Gastrocnemius medialis (tissue), 4 donors: ENCODE data around the gene TMEM214. TPM values are rescaled to one million over a fixed set of nuclear protein-coding genes. Genes with fewer than 3 reads are reported as not detected.
A peak's percentile ranks its signal among the peaks of the same experiment; 100 is the strongest.

Experiments used
- ATAC-seq, 2 donors: fragments of 150-250 bp; one replicate each; pipeline ENCODE4 v1.9.1; 2016
- DNase-seq, 2 donors: peaks; one replicate each; pipeline ENCODE4 v3.0.0-alpha.2; 2019
- H3K27ac ChIP-seq, 4 donors: fragments of 200-600 bp; sonication (generic); 1 replicate in 1 of 4; 2 replicates in 3 of 4; pipeline ENCODE4 v1.5.1; 2016 to 2018; ENCODE audit warnings: mild to moderate bottlenecking in 2 of 4, moderate library complexity in 1 of 4
- H3K27me3 ChIP-seq, 3 donors: fragments of 200-600 bp; sonication (generic) in 2 of 3; 1 replicate in 1 of 3; 2 replicates in 2 of 3; pipeline versions ENCODE4 v1.5.1 to v1.6.0; 2016 to 2019; ENCODE audit warnings: mild to moderate bottlenecking in 1 of 3, moderate library complexity in 1 of 3
- H3K36me3 ChIP-seq, 2 donors: fragments of 200-600 bp; sonication (generic) in 1 of 2; one replicate each; pipeline ENCODE4 v1.5.1; 2017 to 2018
- H3K4me1 ChIP-seq, 2 donors: fragments of 200-600 bp; sonication (generic) in 1 of 2; one replicate each; pipeline ENCODE4 v1.5.1; 2016 to 2017; ENCODE audit warnings: mild to moderate bottlenecking in 2 of 2
- H3K4me3 ChIP-seq, 4 donors: fragments of 200-600 bp; sonication (generic) in 3 of 4; 1 replicate in 1 of 4; 2 replicates in 3 of 4; pipeline ENCODE4 v1.5.1; 2016 to 2019; ENCODE audit warnings: mild to moderate bottlenecking in 2 of 4
- H3K9me3 ChIP-seq, 3 donors: fragments of 200-600 bp; sonication (generic) in 2 of 3; 1 replicate in 1 of 3; 2 replicates in 2 of 3; pipeline ENCODE4 v1.5.1; 2016 to 2019
- POLR2A ChIP-seq, 2 donors: fragments of 450-650 bp; IDR thresholded peaks; one replicate each; pipeline ENCODE4 v1.6.1; 2017; ENCODE audit warnings: antibody characterized with exemption in 2 of 2, mild to moderate bottlenecking in 2 of 2, moderate library complexity in 2 of 2
- in situ Hi-C, 4 donors: fragments of 200-750 bp; cut with MboI; loops; one replicate each; pipeline versions ENCODE4 v1.15.0 to v1.8.0; 2017; ENCODE audit warnings: low sequenced_read_pairs in 4 of 4
- intact Hi-C: fragments of 100-400 bp; cut with DNase I; formaldehyde crosslinking; loops from one replicate; pipeline ENCODE4 v1.15.1; 2023; ENCODE audit warnings: low total_unique reads
- total RNA-seq, 4 donors: library from RNA; depleted of rRNA; stranded (reverse); fragments of >200 nt; gene quantifications; one replicate each; pipeline versions ENCODE4 v1.1.0 to v1.2.3, GENCODE V29; 2016
- TF ChIP-seq, protein P1 (sequence below), 5 experiments: fragments of 450-650 bp in 3 of 5; fragments of 200-600 bp in 2 of 5; sonication (generic) in 2 of 5; IDR thresholded peaks in 4 of 5; conservative IDR thresholded peaks in 1 of 5; 1 replicate in 4 of 5; 2 replicates in 1 of 5; pipeline ENCODE4 v1.5.1; 2016 to 2019; ENCODE audit warnings: antibody characterized with exemption in 5 of 5, mild to moderate bottlenecking in 3 of 5, moderate library complexity in 3 of 5

Gene TMEM214
- total RNA-seq, 4 donors from 2014 or later = 20.0 to 37.7 (median 24.9) TPM

DNA sequence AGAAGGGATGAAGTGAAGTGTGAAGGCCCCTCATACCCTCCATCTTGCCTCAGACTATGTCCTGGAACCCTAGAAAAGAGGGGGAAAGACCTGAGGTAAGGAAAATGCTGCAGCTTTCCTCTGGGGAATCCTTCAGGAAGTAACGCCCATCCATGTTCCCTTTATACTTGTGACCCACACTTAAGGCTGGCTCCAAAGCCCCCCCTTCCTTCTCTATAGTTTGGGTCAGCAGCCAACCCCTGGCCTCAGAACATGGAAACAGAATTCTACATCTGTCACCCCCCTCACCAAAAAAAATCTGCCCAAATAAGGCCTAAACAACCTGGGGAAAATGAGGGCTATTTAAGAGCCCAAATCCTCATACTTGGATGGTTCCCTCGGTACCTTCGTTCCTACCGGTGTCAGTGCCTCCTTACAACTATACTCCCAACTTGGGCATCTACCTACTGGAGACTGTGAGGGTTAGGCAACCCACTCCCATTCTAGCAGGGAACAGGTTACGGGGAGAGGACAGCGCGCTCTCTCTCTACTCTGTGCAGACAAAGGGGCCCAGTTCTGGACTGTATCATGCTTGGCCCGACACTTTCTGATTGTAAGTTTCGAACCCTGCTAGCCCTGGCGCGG is 38.0 kb downstream of the TMEM214 start:
- Histone ChIP-seq H3K36me3 (peaks cover 0 to 28% of the 10 kb centered on the region in 2 donors), H3K4me3 (peak overlapping the region; percentile 83 to 98 (median 89)), H3K9me3 (no peaks in the 10 kb centered on the region), H3K27me3 (no peaks in the 10 kb centered on the region), H3K4me1 (peaks cover 29 to 31% of the 10 kb centered on the region in 2 donors), H3K27ac (peak overlapping the region; percentile 91 to 97 (median 92))
- peak in 1 of 2 donors; percentile 8 for ATAC-seq
- intact Hi-C loops (loop anchor here (1.0 to 5.0 kb wide), 3 partner anchors 16 to 283 kb away; partner anchors contain the start of genes CENPA and KHK), in situ Hi-C loops (no loop called here)
- DNase-seq = no peak
- TF ChIP-seq POLR2A (IDR thresholded peaks at IDR 0.05) = no peak
- TF ChIP-seq, protein P1, sequence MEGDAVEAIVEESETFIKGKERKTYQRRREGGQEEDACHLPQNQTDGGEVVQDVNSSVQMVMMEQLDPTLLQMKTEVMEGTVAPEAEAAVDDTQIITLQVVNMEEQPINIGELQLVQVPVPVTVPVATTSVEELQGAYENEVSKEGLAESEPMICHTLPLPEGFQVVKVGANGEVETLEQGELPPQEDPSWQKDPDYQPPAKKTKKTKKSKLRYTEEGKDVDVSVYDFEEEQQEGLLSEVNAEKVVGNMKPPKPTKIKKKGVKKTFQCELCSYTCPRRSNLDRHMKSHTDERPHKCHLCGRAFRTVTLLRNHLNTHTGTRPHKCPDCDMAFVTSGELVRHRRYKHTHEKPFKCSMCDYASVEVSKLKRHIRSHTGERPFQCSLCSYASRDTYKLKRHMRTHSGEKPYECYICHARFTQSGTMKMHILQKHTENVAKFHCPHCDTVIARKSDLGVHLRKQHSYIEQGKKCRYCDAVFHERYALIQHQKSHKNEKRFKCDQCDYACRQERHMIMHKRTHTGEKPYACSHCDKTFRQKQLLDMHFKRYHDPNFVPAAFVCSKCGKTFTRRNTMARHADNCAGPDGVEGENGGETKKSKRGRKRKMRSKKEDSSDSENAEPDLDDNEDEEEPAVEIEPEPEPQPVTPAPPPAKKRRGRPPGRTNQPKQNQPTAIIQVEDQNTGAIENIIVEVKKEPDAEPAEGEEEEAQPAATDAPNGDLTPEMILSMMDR (IDR thresholded peaks at IDR 0.05 in 4 of 5, conservative IDR thresholded peaks at IDR 0.05 in 1 of 5) = no peak

DNA sequence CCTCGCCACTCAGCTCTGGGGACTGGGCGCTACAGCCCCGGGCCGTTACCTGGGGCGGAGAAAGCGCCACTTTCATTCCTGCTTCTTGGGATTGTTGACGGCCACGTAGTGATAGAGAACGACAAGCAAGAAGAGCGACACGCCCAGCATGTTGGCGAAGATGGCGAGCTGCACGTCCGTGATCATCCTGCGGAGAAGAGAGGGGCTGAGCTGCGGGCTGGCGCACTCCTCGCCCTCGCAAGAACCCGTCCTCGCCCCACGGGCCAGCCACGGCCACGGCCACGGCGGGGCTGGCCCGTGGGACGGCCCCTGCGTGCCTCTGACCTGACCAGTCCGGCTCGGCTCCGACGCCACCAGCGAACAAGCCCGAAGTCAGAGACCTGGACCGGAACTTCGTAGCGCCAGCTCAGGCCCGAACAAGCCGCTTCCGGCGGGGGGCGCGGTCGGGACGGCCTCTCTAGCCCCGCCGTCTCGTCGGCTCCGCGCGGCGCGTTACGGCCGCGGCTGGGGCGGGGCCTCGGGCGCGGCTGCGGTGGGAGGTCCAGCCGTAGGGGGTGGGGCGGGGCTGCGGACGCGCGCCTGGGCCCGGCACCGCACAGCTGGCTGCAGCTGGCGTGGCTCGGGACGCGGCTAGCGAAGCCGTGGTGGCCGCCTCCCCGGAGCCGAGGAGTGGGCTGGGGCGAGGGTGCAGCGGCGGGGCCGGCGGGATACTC is 38.7 kb downstream of the TMEM214 start, which contains the start of gene OST4:
Gene OST4, minus strand, starts transcription at position 378 of the 713 bp plus-strand sequence.
- TF ChIP-seq, protein P1 (IDR thresholded peaks at IDR 0.05 in 4 of 5, conservative IDR thresholded peaks at IDR 0.05 in 1 of 5) = no peak
- peak; percentile 79 to 88 for TF ChIP-seq POLR2A (IDR thresholded peaks at IDR 0.05)
- peaks cover 29 to 31% of the 10 kb centered on the region in 2 donors for H3K4me1 ChIP-seq
- H3K9me3 ChIP-seq = no peaks in the 10 kb centered on the region
- DNase-seq (peak; percentile 90 to 91), ATAC-seq (peak; percentile 95)
- in situ Hi-C loops = no loop called here
- H3K36me3 ChIP-seq = peaks cover 0 to 28% of the 10 kb centered on the region in 2 donors
- intact Hi-C loops = loop anchor here (1.0 to 5.0 kb wide), 3 partner anchors 15 to 284 kb away; partner anchors contain the start of genes CENPA and KHK
- peak within 1 kb of the TSS; percentile 83 to 98 (median 89) for H3K4me3 ChIP-seq
- no peaks in the 10 kb centered on the region for H3K27me3 ChIP-seq
- peak within 1 kb of the TSS; percentile 91 to 97 (median 92) for H3K27ac ChIP-seq

DNA sequence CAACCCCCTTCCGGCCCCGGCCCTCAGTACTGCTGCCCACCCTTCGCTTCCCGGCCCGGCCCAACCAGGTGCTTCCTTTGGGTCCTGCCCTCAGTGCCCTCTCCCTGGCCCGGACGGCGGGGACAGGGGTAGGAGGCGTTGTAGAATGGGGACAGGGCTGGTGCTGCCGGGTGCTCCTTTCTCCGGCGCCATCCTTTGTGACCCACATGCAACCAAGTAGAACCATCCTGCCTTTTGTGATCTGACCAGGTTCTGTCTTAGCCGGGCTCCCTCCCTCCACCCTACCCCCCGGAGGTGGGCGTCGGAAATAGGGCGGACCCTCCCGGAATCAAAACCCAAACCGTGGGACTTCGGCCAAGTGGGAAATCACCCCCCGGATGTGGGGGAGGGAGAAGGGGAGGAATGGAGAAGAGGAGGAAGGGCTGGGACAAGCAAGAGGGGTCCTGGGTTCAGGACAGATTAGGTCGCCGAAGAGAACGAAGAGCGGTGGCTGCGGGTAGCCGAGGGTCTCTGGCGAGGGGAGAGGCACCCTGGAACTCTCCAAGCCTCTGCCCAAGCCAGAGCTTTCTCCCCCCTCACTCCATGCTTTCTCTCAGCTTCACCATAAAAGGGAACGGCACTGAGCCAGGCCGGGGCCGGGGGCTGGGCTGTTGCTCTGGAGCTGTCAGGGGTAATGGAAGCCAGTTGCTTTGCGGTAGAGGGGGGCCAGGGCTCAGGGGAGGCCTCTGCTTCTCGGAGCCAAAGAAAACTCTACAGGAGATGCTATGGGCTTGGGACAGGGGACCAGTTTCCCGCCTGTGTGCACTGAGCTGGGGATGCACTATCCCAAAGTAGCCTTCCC is 39.4 kb downstream of the TMEM214 start:
- intact Hi-C loops = loop anchor here (1.0 to 5.0 kb wide), 3 partner anchors 14 to 285 kb away; partner anchors contain the start of genes CENPA and KHK

DNA sequence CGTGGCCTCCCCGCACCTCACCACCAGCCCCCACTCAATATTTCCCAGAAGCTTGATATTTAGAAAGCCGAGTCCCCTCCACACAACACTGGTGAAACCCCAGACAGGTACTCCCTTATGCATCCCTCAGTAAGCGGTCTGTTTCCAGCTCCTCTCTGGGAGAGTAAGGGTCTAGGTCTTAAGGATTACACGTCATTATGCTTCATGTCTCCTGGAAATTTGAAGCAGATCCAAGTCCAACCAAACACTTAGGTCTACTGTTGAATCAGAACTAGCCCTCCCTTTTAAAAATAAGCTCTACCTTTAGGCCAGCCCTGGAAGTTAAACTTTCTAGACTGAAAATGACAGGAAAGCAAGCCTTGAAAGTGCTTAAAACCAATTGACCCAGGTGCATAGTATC is 40.2 kb downstream of the TMEM214 start:
- no peaks in the 10 kb centered on the region for H3K27me3 ChIP-seq
- intact Hi-C loops (loop anchor here (5.0 kb wide), 1 partner anchor 286 kb away; the partner anchor contains the start of gene CENPA), in situ Hi-C loops (no loop called here)
- peaks cover 29 to 31% of the 10 kb centered on the region in 2 donors for H3K4me1 ChIP-seq
- H3K27ac ChIP-seq = peak overlapping the region; percentile 91 to 97 (median 92)
- DNase-seq (no peak), ATAC-seq (no peak)
- H3K4me3 ChIP-seq = no peak overlapping the region
- H3K9me3 ChIP-seq = no peaks in the 10 kb centered on the region
- TF ChIP-seq, protein P1 (IDR thresholded peaks at IDR 0.05 in 4 of 5, conservative IDR thresholded peaks at IDR 0.05 in 1 of 5) = no peak
- TF ChIP-seq POLR2A (IDR thresholded peaks at IDR 0.05) = no peak
- peaks cover 0 to 19% of the 10 kb centered on the region in 2 donors for H3K36me3 ChIP-seq

More for the DNA sequence above, 39.4 kb downstream of the TMEM214 start:
- ATAC-seq (no peak), DNase-seq (peak in 1 of 2 donors; percentile 33)
- in situ Hi-C loops = no loop called here
- H3K9me3 ChIP-seq = no peaks in the 10 kb centered on the region
- H3K4me1 ChIP-seq = peaks cover 29 to 31% of the 10 kb centered on the region in 2 donors
- H3K4me3 ChIP-seq = peak overlapping the region; percentile 83 to 98 (median 89)
- TF ChIP-seq, protein P1 (IDR thresholded peaks at IDR 0.05 in 4 of 5, conservative IDR thresholded peaks at IDR 0.05 in 1 of 5) = no peak
- no peaks in the 10 kb centered on the region for H3K27me3 ChIP-seq
- H3K36me3 ChIP-seq = peaks cover 0 to 26% of the 10 kb centered on the region in 2 donors
- peak overlapping the region; percentile 91 to 97 (median 92) for H3K27ac ChIP-seq
